NCI-H187 treated with DMSO at 0.1 percent for 48 hours (cell line): ENCODE data around the gene ATP8B4.
"Not testable (repeated sequence)": the region's sequence is repeated elsewhere in the genome, so short reads cannot be mapped to it uniquely, and the experiment has no call there.

Experiments
- DNase-seq: peaks from one replicate; lab custom pipeline; 2025; lab: John Stamatoyannopoulos, UW

ATP8B4 gene

GRCh38 chr15:50109076-50109987 lies 9.7 kb downstream of the ATP8B4 start:
- no peak for DNase-seq

GRCh38 chr15:50108461-50108860 lies 10.6 kb downstream of the ATP8B4 start:
- no peak for DNase-seq

GRCh38 chr15:50107591-50108408 lies 11.2 kb downstream of the ATP8B4 start:
- no peak for DNase-seq

GRCh38 chr15:50107157-50107556 lies 11.9 kb downstream of the ATP8B4 start:
- DNase-seq = no peak

GRCh38 chr15:50106457-50106856 lies 12.6 kb downstream of the ATP8B4 start:
- DNase-seq = no peak

GRCh38 chr15:50100486-50100885 lies 18.5 kb downstream of the ATP8B4 start:
- DNase-seq = no peak

GRCh38 chr15:50098545-50098944 lies 20.5 kb downstream of the ATP8B4 start:
- DNase-seq = no peak

- DNase-seq = no peak
Measured at GRCh38 chr15:50095938-50096821, 22.9 kb downstream of the ATP8B4 start.

GRCh38 chr15:50089386-50089785 lies 29.6 kb downstream of the ATP8B4 start:
- not testable (repeated sequence) for DNase-seq

GRCh38 chr15:50084932-50085331 lies 34.1 kb downstream of the ATP8B4 start:
- no peak for DNase-seq

GRCh38 chr15:50083424-50084025 lies 35.5 kb downstream of the ATP8B4 start:
- DNase-seq = no peak

GRCh38 chr15:50082066-50082465 lies 37.0 kb downstream of the ATP8B4 start:
- DNase-seq = no peak

- DNase-seq = no peak
Measured at GRCh38 chr15:50077651-50078050, 41.4 kb downstream of the ATP8B4 start.

GRCh38 chr15:50077176-50077575 lies 41.9 kb downstream of the ATP8B4 start:
- DNase-seq = no peak

- DNase-seq = no peak
Measured at GRCh38 chr15:50075319-50075718, 43.7 kb downstream of the ATP8B4 start.

GRCh38 chr15:50071551-50072258 lies 47.3 kb downstream of the ATP8B4 start:
- DNase-seq = no peak

- no peak for DNase-seq
Measured at GRCh38 chr15:50068016-50068415, 51.0 kb downstream of the ATP8B4 start.

GRCh38 chr15:50067254-50067653 lies 51.8 kb downstream of the ATP8B4 start:
- DNase-seq = no peak

GRCh38 chr15:50066666-50067065 lies 52.4 kb downstream of the ATP8B4 start:
- DNase-seq = no peak

- DNase-seq = no peak
Measured at GRCh38 chr15:50066202-50066601, 52.8 kb downstream of the ATP8B4 start.

- DNase-seq = no peak
Measured at GRCh38 chr15:50065279-50065678, 53.8 kb downstream of the ATP8B4 start.
